NOMO-1 treated with DMSO at 0.1 percent for 48 hours (cell line): ENCODE data around the gene UMAD1.
"Not testable (repeated sequence)": the region's sequence is repeated elsewhere in the genome, so short reads cannot be mapped to it uniquely, and the experiment has no call there.

ENCODE experiments used
- DNase-seq: peaks from one replicate; lab custom pipeline; 2025; ENCODE audit not compliant: unreplicated experiment; lab: John Stamatoyannopoulos, UW

Gene UMAD1

DNA sequence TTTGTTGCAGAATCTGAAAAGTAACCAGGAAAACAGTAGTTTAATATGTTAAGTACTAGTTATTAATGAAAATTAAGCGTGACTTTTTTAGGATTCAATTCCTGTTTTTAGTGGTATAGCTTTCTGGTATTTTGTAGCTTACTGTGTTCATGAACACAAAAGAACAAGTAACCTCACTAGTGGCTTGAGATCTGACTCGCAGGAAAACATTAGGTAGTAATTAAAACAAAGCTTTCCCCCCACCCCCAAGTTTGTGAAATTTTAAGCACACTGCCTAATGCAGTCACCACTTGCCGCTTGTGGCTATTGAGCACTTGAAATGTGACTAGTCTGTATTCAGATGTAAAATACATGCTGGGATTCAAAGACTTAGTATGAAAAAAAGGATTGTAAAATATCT, 180.4 kb downstream of the UMAD1 start:
- peak; percentile 64 for DNase-seq

GRCh38 chr7:7821517-7821916, 181.0 kb downstream of the UMAD1 start:
- no peak for DNase-seq

DNA sequence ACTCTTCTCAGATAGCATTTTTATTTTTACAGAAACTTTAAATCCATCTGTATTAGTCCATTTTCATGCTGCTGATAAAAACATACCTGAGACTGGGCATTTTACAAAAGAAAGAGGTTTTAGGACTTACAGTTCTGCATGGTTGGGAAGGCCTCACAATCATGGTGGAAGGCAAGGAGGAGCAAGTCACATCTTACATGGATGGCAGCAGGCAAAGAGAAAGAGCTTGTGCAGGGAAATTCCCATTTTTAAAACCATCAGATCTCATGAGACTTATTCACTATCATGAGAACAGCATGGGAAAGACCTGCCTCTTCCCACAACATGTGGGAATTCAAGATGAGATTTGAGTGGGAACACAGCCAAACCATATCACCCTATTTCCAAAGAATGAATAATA, 184.7 kb downstream of the UMAD1 start:
- DNase-seq: not testable (repeated sequence)

GRCh38 chr7:7829667-7830066, 189.1 kb downstream of the UMAD1 start:
- DNase-seq: no peak

DNA sequence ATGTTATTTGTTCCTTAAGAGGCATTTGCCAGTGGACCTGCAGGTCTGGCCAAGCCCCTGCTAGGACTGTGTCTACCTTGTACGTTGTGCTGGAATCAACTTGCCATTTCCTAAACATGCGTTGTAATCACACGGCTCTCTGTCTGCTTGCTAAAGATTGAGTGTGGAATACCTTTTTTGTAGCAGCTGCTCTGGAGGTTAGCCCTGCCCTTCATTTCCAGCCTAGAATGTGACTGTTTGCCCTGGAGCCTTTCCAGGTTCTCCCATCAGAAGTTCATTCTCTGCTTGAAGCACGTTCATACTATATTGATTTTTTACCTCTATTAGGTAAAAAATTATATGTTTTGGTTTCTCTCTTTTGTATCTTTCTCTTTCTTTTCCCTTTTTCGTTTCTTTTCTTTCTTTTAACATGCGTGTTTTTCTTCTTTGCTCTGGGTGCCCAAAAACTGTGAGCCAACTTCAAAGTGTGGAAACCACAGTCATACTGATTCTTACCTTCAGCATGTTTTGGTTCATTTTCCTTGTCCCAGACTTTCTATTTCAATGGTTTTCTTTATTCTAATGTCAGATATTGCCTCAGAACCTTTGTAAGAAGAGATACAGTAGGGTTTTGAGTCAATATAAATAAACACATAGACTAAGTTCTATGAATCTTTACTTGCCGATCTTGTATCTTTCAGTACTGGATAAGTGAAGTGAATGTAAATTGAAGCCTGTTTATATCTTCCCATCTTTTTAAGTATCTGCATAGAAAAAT, 189.7 kb downstream of the UMAD1 start:
- DNase-seq: no peak

- DNase-seq: no peak
These were observed 192.0 kb downstream of the UMAD1 start for GRCh38 chr7:7832518-7832917.

DNA sequence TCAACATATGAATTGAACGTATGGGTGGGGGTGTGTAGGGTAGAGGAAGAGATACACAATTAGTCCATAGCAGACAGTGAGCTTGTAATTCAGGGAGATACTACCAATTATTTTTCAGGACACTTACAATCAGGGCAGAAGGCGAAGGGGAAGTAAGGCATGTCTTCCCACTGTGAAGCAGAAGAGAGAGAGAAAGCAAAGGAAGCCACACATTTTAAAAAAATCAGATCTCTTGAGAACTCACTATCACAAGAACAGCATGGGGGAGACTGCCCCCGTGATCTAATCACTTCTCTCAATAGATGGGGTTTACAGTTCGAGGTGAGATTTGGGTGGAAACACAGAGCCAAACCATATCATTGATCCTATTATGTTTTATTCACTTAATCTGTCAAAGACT, 194.2 kb downstream of the UMAD1 start:
- DNase-seq: no peak

- DNase-seq: no peak
These were observed 200.5 kb downstream of the UMAD1 start for GRCh38 chr7:7841027-7841426.

DNA sequence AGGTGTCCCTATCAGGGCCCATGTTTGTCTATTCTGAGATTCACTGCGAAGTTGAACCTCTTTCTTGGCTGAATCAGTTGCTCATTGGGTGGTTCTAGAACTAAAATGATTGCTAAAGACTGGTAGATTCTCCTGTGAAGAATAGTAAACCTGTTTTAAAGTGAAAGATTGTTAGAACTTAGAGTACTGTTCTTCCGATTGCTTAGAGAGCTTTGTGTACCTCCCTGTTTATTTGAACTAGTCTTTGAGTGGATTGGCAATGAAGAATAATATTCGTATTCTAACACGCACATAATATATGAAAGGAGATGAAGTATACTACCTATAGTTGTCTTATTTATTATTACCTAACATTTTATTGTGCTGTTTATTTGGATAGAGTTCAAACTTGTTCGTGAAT, 202.7 kb downstream of the UMAD1 start:
- no peak for DNase-seq

DNA sequence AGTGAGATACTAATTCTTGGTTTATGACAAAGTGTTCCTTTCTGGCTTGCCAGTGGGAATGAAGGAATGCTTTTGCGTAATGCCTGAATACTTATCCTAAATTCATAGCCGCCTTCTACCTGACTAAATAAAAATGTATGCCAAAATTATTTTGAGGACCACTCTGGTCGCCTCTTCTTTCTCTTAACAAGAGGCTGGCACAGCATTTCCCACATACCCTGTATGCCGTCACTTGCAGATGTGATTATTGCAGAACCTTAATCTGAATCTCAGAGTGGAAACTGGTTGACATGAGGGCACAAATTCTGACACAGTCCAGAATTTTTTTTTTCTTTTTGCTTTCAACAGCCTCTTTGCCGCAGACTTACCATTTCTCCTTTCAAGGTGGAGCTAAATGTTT, 203.4 kb downstream of the UMAD1 start:
- DNase-seq: no peak

- DNase-seq: no peak
These were observed 207.7 kb downstream of the UMAD1 start for GRCh38 chr7:7848246-7848645.

DNA sequence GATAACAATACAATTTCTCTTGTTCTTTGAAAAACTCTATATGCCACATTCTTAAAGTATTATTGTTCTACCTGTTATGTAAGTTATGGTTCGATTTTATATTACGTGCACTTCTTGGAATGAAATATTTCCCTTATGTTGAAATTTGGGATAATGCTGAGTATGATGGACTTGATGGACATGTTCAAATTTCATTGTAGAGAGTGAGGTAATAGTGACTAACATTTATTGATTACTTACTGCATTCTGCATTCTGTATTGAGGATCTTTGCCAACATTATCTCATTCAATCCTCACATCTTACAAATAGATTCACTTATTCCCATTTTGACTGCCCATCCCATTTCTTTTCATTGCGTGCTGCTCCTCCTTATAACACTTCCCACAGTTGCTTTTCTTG, 208.3 kb downstream of the UMAD1 start:
- no peak for DNase-seq

- DNase-seq: no peak
These were observed 209.6 kb downstream of the UMAD1 start for GRCh38 chr7:7850150-7850549.

GRCh38 chr7:7851381-7851780, 210.8 kb downstream of the UMAD1 start:
- no peak for DNase-seq

GRCh38 chr7:7851991-7852390, 211.4 kb downstream of the UMAD1 start:
- DNase-seq: no peak

GRCh38 chr7:7857143-7857583, 216.6 kb downstream of the UMAD1 start:
- peak; percentile 78 for DNase-seq

DNA sequence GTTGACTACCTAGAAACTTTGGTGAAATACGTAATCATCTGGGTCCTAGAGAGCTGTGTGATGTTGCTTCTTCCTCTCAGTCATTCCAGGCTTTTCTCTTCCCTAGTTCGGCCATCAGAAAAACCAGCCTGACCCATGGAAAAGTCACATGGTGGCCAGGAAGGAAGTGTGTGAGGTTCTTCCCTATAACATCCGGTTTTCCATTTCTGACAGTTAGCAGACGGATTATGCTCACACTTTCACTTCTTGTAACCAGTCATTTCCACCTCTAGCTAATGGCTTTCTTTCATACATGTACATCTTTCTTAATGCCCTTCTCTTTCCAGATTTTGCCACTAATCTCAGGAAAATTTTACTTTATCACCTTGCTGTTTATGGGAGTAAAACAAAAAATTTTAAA, 218.0 kb downstream of the UMAD1 start:
- DNase-seq: no peak

DNA sequence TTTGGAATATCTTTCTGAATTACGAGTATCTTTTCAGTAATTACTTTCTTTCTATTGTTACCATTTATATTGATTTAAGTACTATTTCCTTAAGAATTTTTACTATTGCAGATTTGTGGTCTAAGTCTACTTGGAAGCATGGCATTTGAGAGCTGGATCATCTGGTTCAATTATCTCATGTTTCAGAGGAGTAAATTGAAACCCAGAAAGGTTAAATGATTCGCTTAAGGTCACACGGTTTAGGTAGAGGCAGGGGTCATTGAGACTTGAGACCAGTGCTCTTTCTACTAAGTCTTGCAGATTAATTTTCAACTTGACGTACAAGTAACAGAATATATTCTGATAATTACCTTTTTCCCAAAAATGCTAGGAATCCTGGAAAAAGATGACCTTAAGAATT, 218.9 kb downstream of the UMAD1 start:
- DNase-seq: no peak

- DNase-seq: no peak
These were observed 220.7 kb downstream of the UMAD1 start for GRCh38 chr7:7861211-7861633.

DNA sequence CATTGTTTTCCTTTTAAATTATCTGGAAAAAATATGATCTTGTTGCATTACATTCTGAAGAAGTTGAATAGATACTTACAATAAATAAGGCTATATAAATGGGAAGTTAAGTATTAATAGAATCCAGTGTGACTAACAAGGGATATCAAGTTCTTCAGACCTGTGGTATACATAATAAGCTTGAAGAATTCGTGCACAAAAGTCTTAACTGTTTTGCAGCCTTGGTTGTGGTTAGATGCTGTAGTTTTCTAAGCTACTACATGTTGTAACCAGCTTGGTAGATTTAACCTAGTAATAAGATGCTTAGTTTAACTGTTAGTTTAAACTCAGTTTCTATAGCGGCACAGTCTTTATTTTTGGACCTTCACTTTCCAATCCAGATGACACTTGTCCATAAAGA, 221.8 kb downstream of the UMAD1 start:
- no peak for DNase-seq

- peak; percentile 89 for DNase-seq
These were observed 227.5 kb downstream of the UMAD1 start for GRCh38 chr7:7867846-7868571.

DNA sequence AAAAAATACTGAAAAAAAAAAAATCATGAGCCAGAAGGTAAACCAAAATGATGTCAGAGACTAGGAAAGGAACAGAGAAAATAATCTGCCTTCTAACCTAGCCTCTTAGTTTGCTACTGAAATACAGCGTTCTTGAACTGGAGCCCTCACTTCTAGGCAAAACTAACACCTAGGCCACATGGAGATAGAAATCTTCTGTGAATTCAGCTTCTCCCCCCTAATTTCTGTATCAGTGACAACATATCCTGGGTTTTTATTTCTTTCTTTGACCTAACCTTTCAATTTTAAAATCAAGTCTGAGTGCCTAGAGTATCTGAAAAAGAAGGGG, 228.0 kb downstream of the UMAD1 start:
- no peak for DNase-seq

GRCh38 chr7:7869036-7869435, 228.5 kb downstream of the UMAD1 start:
- no peak for DNase-seq
